ENCODE measurements around the gene SLC49A3. TPM values are rescaled to one million over a fixed set of nuclear protein-coding genes. Genes with fewer than 3 reads are reported as not detected.

Gene SLC49A3
- total RNA-seq, 2 donors from 2014 or later = 0.59 to 1.3 TPM

DNA sequence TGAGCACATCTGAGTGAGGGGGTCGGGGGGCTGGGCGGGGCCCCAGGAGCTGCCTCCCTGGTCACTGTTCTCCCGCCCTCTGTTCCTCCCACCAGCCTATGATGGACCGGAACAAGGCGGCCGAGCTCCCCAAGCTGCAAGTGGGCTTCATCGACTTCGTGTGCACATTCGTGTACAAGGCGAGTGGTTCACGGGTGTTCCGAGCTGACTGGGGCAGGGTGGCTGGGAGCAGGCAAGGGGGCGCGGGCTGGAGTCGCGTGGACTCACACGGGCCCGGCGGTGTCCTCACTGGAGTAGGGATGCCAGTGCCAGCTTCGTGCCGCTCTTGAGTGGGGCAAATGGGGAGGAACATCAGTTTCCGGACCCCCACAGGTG, 22.5 kb downstream of the SLC49A3 start:
- ATAC-seq (no peak), DNase-seq (ENCODE audit: low spot score in 2 of 2) (no peak)
- H3K9me3 Mint-ChIP-seq = no peaks in the 10 kb centered on the region
- no peak overlapping the region for H3K27ac Mint-ChIP-seq
- H3K36me3 Mint-ChIP-seq = peaks cover 6 to 11% of the 10 kb centered on the region in 2 donors

DNA sequence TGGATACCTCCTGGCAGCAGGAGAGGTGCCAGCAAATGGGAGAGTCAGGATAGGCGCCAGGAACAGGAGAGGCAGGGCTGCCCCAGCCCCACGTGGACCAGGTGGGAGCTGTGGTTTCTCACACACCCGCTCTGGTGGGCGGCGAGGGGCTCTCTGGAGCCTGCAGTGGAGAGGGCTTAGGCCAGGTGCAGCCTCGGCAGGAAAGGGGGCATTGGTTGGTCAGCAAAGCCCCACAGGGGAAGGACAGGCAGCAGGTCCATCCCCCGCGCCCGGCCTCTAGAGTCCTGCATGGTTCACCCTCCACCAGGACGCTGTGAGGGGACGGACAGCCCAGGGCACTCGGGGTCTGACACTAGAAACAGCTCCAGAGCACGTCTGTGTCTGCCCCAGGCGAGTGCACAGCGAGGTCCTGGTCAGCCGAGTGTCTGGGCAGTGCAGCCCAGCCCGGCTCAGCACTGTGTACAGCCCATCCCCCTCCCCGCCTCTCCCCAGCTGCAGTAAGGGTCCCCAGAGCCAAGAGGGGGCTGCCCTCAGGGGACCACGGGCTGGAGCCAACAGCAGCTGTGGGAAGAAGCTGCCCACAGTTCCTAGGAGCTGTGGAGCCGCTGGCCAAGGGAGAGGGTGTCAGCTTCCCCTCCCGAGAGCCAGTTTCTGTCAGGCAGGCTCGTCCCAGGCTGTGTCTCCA, 23.1 kb downstream of the SLC49A3 start:
- peak overlapping the region; percentile 44 to 87 for H3K27ac Mint-ChIP-seq
- ATAC-seq (no peak), DNase-seq (ENCODE audit: low spot score in 2 of 2) (no peak)
- H3K36me3 Mint-ChIP-seq = peaks cover 6 to 8% of the 10 kb centered on the region in 2 donors
- peaks cover 2 to 3% of the 10 kb centered on the region in 2 donors for H3K9me3 Mint-ChIP-seq

DNA sequence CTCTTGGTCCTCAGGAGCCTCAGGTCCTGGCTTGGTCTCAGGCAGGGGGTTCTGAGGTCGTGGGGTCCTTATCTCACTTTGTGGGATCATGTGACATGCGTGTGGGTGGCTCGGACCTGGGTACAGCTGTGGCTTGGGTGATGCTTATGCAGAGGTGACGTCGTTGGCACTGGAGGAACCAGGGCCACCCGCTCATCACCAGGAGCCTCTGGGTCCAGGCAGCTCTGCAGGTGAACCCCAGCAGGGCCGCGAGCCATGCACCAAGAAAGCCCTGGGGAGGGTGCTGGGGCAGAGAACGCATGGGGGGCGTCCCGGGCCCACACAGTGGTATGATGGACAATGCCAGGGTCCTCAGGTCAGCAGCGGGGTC, 23.6 kb downstream of the SLC49A3 start:
- peak in 1 of 2 donors; percentile 50 for DNase-seq (ENCODE audit: low spot score in 2 of 2)
- H3K36me3 Mint-ChIP-seq = peaks cover 6 to 8% of the 10 kb centered on the region in 2 donors
- peak overlapping the region; percentile 44 to 87 for H3K27ac Mint-ChIP-seq
- no peak for ATAC-seq
- peaks cover 5 to 7% of the 10 kb centered on the region in 2 donors for H3K9me3 Mint-ChIP-seq

DNA sequence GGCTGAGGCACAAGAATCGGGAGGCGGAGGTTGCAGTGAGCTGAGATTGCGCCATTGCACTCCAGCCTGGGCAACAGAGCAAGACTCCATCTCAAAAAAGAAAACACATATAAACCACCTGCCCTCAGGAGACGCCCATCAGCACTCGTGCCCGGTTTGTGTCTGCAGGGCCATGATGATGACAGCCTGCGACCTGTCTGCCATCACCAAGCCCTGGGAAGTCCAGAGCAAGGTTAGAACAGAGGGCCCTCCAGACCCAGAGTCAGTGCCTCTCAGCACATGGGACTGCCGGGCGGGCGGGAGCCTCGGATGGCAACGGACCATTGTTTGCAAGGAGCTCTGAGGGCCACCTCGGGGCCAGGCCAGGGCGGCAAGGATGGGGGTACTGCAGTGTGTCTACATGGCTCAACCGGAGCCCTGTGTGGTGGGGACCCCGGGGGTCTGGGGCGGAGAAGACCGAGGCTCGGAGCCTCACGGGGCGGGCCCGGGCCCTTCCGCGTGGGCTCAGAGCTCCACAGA, 24.2 kb downstream of the SLC49A3 start:
- ATAC-seq (no peak), DNase-seq (ENCODE audit: low spot score in 2 of 2) (peak in 1 of 2 donors; percentile 54)
- Mint-ChIP-seq H3K27ac (peak overlapping the region; percentile 87 to 90), H3K36me3 (peaks cover 6 to 14% of the 10 kb centered on the region in 2 donors), H3K9me3 (peaks cover 5 to 12% of the 10 kb centered on the region in 2 donors)

DNA sequence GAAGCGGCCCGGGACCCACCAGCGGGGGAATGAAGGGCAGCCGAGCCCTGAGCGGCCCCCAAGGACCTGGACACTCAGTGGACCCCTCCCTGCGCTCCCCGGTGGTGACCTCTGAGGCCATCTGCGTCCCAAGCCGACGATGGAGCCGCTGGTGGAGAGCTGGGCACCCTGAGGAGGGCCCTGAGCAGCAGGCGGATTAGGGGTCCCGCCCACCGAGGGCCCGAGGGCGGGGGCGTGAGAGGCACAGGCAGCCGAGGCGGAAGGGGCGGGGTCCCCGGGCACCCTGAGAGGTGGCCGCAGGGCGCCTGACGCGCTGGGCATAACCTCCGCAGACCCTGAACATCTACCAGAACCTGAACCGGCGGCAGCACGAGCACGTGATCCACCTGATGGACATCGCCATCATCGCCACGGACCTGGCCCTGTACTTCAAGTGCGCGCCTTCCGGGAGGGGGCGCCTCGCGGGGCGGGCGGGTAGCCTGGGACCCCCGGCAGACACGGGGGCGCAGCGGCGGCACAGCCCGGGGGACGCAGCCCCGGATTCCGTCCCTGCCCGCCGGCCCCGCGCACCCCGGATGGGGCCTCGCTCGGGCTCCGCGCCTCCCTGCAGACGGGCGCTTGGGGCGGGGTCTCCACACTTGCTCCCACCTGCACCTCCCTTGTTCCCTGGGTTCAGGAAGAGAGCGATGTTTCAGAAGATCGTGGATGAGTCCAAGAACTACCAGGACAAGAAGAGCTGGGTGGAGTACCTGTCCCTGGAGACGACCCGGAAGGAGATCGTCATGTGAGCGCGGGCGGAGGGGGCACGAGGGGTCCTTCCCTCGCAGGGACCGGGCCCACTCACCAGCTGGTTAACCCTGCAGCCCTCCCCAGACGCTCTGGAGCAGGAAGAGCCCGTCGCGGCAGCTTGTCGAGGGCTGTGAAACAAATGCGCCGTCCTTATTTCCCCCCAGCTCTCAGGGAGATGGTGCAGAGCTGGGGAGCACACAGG, 25.2 kb downstream of the SLC49A3 start:
- Mint-ChIP-seq H3K36me3 (peaks cover 6 to 15% of the 10 kb centered on the region in 2 donors), H3K9me3 (peaks cover 5 to 13% of the 10 kb centered on the region in 2 donors), H3K27ac (peak overlapping the region; percentile 87 to 90)
- DNase-seq (ENCODE audit: low spot score in 2 of 2) (peak; percentile 65 to 82), ATAC-seq (peak; percentile 74 to 85)

DNA sequence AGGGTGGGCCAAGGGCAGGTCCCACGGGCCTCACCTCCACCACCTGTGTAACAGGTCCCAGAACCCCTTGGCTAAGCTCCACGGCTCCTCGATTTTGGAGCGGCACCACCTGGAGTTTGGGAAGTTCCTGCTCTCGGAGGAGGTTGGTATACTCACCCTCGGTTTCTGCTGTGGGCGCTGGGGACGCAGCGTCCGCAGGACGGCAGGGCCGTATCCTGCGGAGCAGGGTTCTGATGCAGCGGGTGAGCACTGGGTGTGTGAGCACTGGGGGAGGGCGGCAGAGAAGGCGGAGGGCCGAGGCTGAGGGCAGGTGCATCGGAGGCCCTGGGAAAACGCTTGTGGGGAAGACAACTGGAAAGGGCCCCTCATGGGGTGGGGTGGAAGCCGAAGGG, 25.9 kb downstream of the SLC49A3 start:
- DNase-seq (ENCODE audit: low spot score in 2 of 2) (no peak), ATAC-seq (peak in 1 of 2 donors; percentile 7)
- H3K27ac Mint-ChIP-seq = peak overlapping the region; percentile 87 to 93
- peaks cover 6 to 15% of the 10 kb centered on the region in 2 donors for H3K36me3 Mint-ChIP-seq
- peaks cover 5 to 13% of the 10 kb centered on the region in 2 donors for H3K9me3 Mint-ChIP-seq

DNA sequence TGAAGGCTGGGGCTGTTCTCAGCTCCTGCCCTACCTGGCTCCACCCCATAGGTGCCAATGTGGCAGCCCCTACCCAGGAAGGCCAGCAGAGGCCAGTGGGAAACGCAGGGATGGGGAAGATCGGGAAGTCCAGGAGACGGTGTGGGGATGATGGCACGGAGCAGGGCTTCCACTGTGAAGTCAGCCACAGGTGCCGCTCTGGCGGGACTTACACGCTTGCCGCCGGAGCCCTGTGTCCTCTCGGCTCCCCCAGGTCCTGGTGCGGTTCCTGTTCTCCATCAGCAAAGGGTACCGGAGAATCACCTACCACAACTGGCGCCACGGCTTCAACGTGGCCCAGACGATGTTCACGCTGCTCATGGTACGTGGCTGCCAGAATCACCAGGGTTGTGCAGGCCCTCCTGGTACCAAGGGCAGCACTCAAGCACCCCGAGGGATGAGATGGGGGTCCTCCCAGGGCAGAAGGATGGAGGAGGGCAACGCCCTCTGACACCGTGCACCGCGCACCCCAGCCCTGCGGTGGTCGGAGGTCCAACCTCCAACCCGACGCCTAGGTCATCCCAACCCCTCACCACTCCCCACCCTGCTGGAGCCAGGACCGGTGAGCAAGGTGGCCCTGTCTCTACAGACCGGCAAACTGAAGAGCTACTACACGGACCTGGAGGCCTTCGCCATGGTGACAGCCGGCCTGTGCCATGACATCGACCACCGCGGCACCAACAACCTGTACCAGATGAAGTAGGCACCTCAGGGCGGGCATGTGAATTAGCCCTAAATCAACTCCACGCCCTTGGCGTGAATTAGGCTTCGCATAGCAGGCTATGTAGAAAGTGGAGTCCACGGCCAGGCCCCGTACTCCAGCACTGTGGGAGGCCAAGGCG, 26.8 kb downstream of the SLC49A3 start:
- peaks cover 6 to 15% of the 10 kb centered on the region in 2 donors for H3K36me3 Mint-ChIP-seq
- H3K27ac Mint-ChIP-seq = peak overlapping the region; percentile 36 to 87
- DNase-seq (ENCODE audit: low spot score in 2 of 2) (no peak), ATAC-seq (no peak)
- peaks cover 5 to 13% of the 10 kb centered on the region in 2 donors for H3K9me3 Mint-ChIP-seq

DNA sequence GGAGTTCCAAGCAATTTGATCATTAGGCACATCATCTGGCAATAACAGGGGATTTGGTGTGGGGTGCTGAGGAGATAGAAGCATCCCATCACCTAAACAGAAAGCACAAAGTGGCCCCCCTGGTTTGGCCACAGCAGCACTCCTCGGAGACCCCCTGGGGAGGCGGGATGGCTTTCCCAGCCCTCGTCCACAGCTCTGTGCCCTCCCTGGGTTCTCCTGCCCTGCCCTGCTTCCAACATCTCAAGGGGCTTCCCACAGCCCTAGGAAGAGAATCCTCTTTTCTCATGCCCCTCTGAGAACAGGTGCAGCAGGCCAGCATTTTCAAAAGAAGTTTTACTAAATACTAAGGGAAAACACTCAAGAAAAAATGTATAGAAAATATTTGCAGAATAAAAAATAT, 27.7 kb downstream of the SLC49A3 start:
- ATAC-seq (no peak), DNase-seq (ENCODE audit: low spot score in 2 of 2) (no peak)
- Mint-ChIP-seq H3K27ac (no peak overlapping the region), H3K9me3 (peaks cover 5 to 13% of the 10 kb centered on the region in 2 donors), H3K36me3 (peaks cover 6 to 15% of the 10 kb centered on the region in 2 donors)

DNA sequence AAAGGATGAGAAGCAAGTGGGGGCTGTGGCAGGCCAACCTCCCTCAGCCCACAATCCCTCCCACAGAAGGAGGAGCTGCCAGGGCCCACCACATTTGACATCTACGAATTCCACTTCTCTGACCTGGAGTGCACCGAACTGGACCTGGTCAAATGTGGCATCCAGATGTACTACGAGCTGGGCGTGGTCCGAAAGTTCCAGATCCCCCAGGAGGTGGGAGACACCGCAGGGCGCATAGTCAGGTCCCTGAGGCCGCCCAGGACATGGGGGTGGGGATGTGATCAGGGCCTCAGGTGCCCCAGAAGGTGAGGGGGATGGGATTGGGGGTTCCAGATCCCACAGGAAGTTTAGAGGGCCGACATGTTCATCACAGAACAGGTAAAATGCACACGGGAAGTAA, 28.6 kb downstream of the SLC49A3 start:
- no peak overlapping the region for H3K27ac Mint-ChIP-seq
- no peak for ATAC-seq
- peaks cover 5 to 13% of the 10 kb centered on the region in 2 donors for H3K9me3 Mint-ChIP-seq
- peaks cover 6 to 15% of the 10 kb centered on the region in 2 donors for H3K36me3 Mint-ChIP-seq
- no peak for DNase-seq (ENCODE audit: low spot score in 2 of 2)

DNA sequence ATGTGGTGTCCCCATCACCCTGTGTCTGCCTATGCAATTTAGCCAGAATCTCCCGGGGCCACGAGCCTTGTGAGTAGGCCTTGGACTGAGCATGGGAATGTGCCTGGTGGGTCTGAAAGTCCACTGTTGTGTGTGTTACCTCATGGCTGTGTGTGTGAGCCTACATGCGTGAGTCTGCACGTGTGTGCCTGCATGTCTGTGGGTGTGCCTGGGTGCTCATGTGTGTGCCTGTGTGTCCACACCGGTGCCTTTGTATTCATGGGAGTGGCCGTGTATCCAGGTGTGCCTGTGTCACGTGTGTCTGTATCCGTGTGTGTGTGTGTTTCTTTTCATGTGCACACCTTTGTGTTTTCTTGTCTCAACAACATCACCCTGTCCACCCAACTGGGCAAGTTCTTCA, 29.1 kb downstream of the SLC49A3 start:
- H3K9me3 Mint-ChIP-seq = peaks cover 5 to 13% of the 10 kb centered on the region in 2 donors
- no peak for DNase-seq (ENCODE audit: low spot score in 2 of 2)
- ATAC-seq = no peak
- H3K36me3 Mint-ChIP-seq = peaks cover 6 to 15% of the 10 kb centered on the region in 2 donors
- no peak overlapping the region for H3K27ac Mint-ChIP-seq

DNA sequence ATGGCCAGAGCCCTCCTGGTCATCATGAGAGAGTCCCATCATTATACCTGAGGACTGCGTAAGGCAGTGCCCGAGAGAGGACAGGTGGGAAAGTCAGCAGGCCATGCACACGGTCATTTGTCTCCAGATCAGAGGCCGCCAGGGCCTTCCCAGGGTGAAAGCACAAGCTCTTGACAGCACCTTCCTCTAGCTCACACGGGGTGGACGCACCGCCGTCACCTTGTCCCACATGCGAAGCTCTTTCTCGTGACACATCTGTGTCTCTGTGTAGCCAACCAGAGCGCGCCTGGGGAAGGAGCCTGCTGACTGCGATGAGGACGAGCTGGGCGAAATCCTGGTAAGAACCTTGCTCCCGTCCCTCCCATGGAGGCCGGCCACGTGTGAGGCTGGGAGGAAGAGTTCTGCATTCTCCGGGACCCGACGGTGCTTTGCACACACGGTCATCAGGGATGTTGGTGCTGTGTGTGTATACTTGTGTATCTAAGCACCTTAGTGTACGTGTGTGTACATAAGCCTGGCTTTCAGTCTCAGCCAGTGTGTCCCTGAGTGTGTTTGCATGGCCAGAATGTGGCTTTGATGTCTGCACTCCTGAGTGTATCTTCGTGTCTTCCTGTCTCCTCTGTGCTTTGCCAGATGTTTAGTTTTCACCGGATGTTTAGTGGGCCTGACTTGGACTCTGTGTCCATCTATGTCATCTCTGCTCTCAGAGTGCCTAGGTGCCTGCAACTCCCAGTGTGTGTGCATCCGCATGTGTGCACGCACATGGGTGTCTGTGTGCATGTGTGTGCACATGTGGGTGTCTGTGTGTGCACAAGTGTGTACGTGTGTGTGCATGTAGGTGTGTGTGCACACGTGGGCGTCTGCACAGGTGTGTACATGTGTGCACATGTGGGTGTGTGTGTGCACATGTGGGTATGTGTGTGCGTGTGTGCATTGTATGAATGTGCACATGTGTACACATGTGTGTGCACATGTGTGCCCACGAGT, 30.0 kb downstream of the SLC49A3 start:
- Mint-ChIP-seq H3K36me3 (peaks cover 6 to 15% of the 10 kb centered on the region in 2 donors), H3K9me3 (peaks cover 5 to 13% of the 10 kb centered on the region in 2 donors), H3K27ac (no peak overlapping the region)
- DNase-seq (ENCODE audit: low spot score in 2 of 2) (no peak), ATAC-seq (no peak)

DNA sequence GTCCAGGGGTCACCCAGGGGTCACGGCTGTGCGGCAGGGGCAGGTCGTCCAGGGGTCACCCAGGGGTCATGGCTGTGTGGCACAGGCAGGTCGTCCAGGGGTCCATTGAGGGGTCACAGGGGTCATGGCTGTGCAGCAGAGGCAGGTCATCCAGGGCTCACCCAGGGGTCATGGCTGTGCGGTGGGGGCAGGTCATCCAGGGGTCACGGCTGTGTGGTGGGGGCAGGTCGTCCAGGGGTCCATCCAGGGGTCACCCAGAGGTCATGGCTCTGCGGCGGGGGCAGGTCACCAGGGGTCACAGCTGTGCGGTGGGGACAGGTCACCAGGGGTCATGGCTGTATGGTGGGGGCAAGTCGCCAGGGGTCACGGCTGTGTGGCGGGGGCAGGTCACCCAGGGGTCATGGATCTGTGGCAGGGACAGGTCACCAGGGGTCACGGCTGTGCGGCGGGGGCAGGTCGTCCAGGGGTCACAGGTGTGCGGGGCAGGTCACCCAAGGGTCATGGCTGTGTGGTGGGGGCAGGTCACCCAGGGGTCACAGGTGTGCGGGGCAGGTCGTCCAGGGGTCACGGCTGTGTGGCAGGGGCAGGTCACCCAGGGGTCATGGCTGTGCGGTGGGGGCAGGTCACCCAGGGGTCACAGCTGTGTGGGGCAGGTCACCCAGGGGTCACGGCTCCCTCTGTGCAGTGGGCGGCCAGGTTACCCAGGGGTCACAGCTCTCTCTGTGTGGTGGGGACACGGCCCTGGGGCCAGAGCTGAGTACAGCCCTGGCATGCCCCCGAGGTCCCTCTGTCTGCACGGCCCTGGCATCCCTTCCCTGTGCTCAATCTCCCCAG, 30.9 kb downstream of the SLC49A3 start:
- DNase-seq (ENCODE audit: low spot score in 2 of 2) = no peak
- ATAC-seq = no peak
- peaks cover 5 to 13% of the 10 kb centered on the region in 2 donors for H3K9me3 Mint-ChIP-seq
- H3K36me3 Mint-ChIP-seq = peaks cover 6 to 15% of the 10 kb centered on the region in 2 donors
- H3K27ac Mint-ChIP-seq = no peak overlapping the region

DNA sequence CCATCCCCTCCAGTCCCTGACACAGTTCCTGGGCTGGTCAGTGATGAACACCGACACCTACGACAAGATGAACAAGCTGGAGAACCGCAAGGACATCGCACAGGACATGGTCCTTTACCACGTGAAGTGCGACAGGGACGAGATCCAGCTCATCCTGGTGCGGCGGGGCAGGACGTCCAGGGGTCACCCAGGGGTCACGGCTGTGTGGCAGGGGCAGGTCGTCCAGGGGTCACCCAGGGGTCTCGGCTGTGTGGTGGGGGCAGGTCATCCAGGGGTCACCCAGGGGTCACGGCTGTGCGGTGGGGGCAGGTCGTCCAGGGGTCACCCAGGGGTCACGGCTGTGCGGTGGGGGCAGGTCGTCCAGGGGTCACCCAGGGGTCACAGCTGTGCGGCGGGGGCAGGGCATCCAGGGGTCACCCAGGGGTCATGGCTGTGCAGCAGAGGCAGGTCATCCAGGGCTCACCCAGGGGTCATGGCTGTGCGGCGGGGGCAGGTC, 31.6 kb downstream of the SLC49A3 start:
- no peak overlapping the region for H3K27ac Mint-ChIP-seq
- ATAC-seq = no peak

More for the DNA sequence above, 31.6 kb downstream of the SLC49A3 start:
- DNase-seq (ENCODE audit: low spot score in 2 of 2) = no peak
- peaks cover 6 to 15% of the 10 kb centered on the region in 2 donors for H3K36me3 Mint-ChIP-seq
- H3K9me3 Mint-ChIP-seq = peaks cover 5 to 13% of the 10 kb centered on the region in 2 donors

Data from activated naive CD4-positive, alpha-beta T cell treated with anti-CD3 and anti-CD28 coated beads, Interleukin-2, amount 50 U/mL, for 72 hours (primary cell).